ENCODE results near the gene RBBP8NL.

The RBBP8NL gene

GRCh38 chr20:62470001-62470400, 42.7 kb upstream of the RBBP8NL start:
- H3K36me3 ChIP-seq (ENCODE audit: control insufficient read depth, insufficient read depth, low read length) = no peaks in the 10 kb centered on the region
- no peaks in the 10 kb centered on the region for H3K9me3 ChIP-seq (ENCODE audit: control insufficient read depth, low read length)
- H3K4me1 ChIP-seq (ENCODE audit: control insufficient read depth, insufficient read depth, low read length) = peaks cover 4% of the 10 kb centered on the region
- H3K27me3 ChIP-seq (ENCODE audit: control insufficient read depth, insufficient read depth, low read length) = peaks cover 32% of the 10 kb centered on the region
- no peak overlapping the region for H3K4me3 ChIP-seq (ENCODE audit: low read length)
- H3K9ac ChIP-seq (ENCODE audit: low read length) = no peak overlapping the region

- Histone ChIP-seq H3K4me3 (ENCODE audit: low read length) (no peak overlapping the region), H3K9me3 (ENCODE audit: control insufficient read depth, low read length) (no peaks in the 10 kb centered on the region), H3K27me3 (ENCODE audit: control insufficient read depth, insufficient read depth, low read length) (peaks cover 26% of the 10 kb centered on the region), H3K4me1 (ENCODE audit: control insufficient read depth, insufficient read depth, low read length) (peaks cover 4% of the 10 kb centered on the region), H3K36me3 (ENCODE audit: control insufficient read depth, insufficient read depth, low read length) (no peaks in the 10 kb centered on the region), H3K9ac (ENCODE audit: low read length) (no peak overlapping the region)
Measured at GRCh38 chr20:62469352-62469751, 42.0 kb upstream of the RBBP8NL start.

- no peak overlapping the region for H3K4me3 ChIP-seq (ENCODE audit: low read length)
- H3K9ac ChIP-seq (ENCODE audit: low read length) = no peak overlapping the region
- peaks cover 14% of the 10 kb centered on the region for H3K27me3 ChIP-seq (ENCODE audit: control insufficient read depth, insufficient read depth, low read length)
- no peaks in the 10 kb centered on the region for H3K9me3 ChIP-seq (ENCODE audit: control insufficient read depth, low read length)
- H3K4me1 ChIP-seq (ENCODE audit: control insufficient read depth, insufficient read depth, low read length) = peaks cover 4% of the 10 kb centered on the region
- no peaks in the 10 kb centered on the region for H3K36me3 ChIP-seq (ENCODE audit: control insufficient read depth, insufficient read depth, low read length)
Measured at GRCh38 chr20:62466806-62467537, 39.6 kb upstream of the RBBP8NL start.

GRCh38 chr20:62466072-62466760, 38.9 kb upstream of the RBBP8NL start:
- no peak overlapping the region for H3K4me3 ChIP-seq (ENCODE audit: low read length)
- no peaks in the 10 kb centered on the region for H3K9me3 ChIP-seq (ENCODE audit: control insufficient read depth, low read length)
- no peak overlapping the region for H3K9ac ChIP-seq (ENCODE audit: low read length)
- no peaks in the 10 kb centered on the region for H3K36me3 ChIP-seq (ENCODE audit: control insufficient read depth, insufficient read depth, low read length)
- H3K4me1 ChIP-seq (ENCODE audit: control insufficient read depth, insufficient read depth, low read length) = peaks cover 4% of the 10 kb centered on the region
- peaks cover 14% of the 10 kb centered on the region for H3K27me3 ChIP-seq (ENCODE audit: control insufficient read depth, insufficient read depth, low read length)

GRCh38 chr20:62464990-62465389, 37.7 kb upstream of the RBBP8NL start:
- Histone ChIP-seq H3K9ac (ENCODE audit: low read length) (no peak overlapping the region), H3K4me3 (ENCODE audit: low read length) (no peak overlapping the region), H3K36me3 (ENCODE audit: control insufficient read depth, insufficient read depth, low read length) (no peaks in the 10 kb centered on the region), H3K27me3 (ENCODE audit: control insufficient read depth, insufficient read depth, low read length) (peaks cover 6% of the 10 kb centered on the region), H3K9me3 (ENCODE audit: control insufficient read depth, low read length) (no peaks in the 10 kb centered on the region), H3K4me1 (ENCODE audit: control insufficient read depth, insufficient read depth, low read length) (peaks cover 6% of the 10 kb centered on the region)

GRCh38 chr20:62464425-62464770, 37.1 kb upstream of the RBBP8NL start:
- H3K4me1 ChIP-seq (ENCODE audit: control insufficient read depth, insufficient read depth, low read length) = peaks cover 6% of the 10 kb centered on the region
- H3K27me3 ChIP-seq (ENCODE audit: control insufficient read depth, insufficient read depth, low read length) = peaks cover 3% of the 10 kb centered on the region
- no peaks in the 10 kb centered on the region for H3K36me3 ChIP-seq (ENCODE audit: control insufficient read depth, insufficient read depth, low read length)
- H3K4me3 ChIP-seq (ENCODE audit: low read length) = no peak overlapping the region
- no peaks in the 10 kb centered on the region for H3K9me3 ChIP-seq (ENCODE audit: control insufficient read depth, low read length)
- no peak overlapping the region for H3K9ac ChIP-seq (ENCODE audit: low read length)

- Histone ChIP-seq H3K27me3 (ENCODE audit: control insufficient read depth, insufficient read depth, low read length) (peaks cover 3% of the 10 kb centered on the region), H3K9ac (ENCODE audit: low read length) (no peak overlapping the region), H3K36me3 (ENCODE audit: control insufficient read depth, insufficient read depth, low read length) (no peaks in the 10 kb centered on the region), H3K9me3 (ENCODE audit: control insufficient read depth, low read length) (no peaks in the 10 kb centered on the region), H3K4me1 (ENCODE audit: control insufficient read depth, insufficient read depth, low read length) (peaks cover 6% of the 10 kb centered on the region), H3K4me3 (ENCODE audit: low read length) (no peak overlapping the region)
Measured at GRCh38 chr20:62463651-62464424, 36.5 kb upstream of the RBBP8NL start.

- Histone ChIP-seq H3K4me3 (ENCODE audit: low read length) (no peak overlapping the region), H3K36me3 (ENCODE audit: control insufficient read depth, insufficient read depth, low read length) (no peaks in the 10 kb centered on the region), H3K9me3 (ENCODE audit: control insufficient read depth, low read length) (no peaks in the 10 kb centered on the region), H3K4me1 (ENCODE audit: control insufficient read depth, insufficient read depth, low read length) (peaks cover 6% of the 10 kb centered on the region), H3K27me3 (ENCODE audit: control insufficient read depth, insufficient read depth, low read length) (peaks cover 3% of the 10 kb centered on the region), H3K9ac (ENCODE audit: low read length) (no peak overlapping the region)
Measured at GRCh38 chr20:62462976-62463592, 35.7 kb upstream of the RBBP8NL start.

GRCh38 chr20:62461834-62462233, 34.5 kb upstream of the RBBP8NL start:
- Histone ChIP-seq H3K27me3 (ENCODE audit: control insufficient read depth, insufficient read depth, low read length) (peaks cover 9% of the 10 kb centered on the region), H3K4me1 (ENCODE audit: control insufficient read depth, insufficient read depth, low read length) (peaks cover 6% of the 10 kb centered on the region), H3K9ac (ENCODE audit: low read length) (no peak overlapping the region), H3K4me3 (ENCODE audit: low read length) (no peak overlapping the region), H3K36me3 (ENCODE audit: control insufficient read depth, insufficient read depth, low read length) (no peaks in the 10 kb centered on the region), H3K9me3 (ENCODE audit: control insufficient read depth, low read length) (no peaks in the 10 kb centered on the region)

GRCh38 chr20:62461157-62461556, 33.8 kb upstream of the RBBP8NL start:
- Histone ChIP-seq H3K36me3 (ENCODE audit: control insufficient read depth, insufficient read depth, low read length) (no peaks in the 10 kb centered on the region), H3K4me1 (ENCODE audit: control insufficient read depth, insufficient read depth, low read length) (peaks cover 6% of the 10 kb centered on the region), H3K9ac (ENCODE audit: low read length) (no peak overlapping the region), H3K4me3 (ENCODE audit: low read length) (no peak overlapping the region), H3K27me3 (ENCODE audit: control insufficient read depth, insufficient read depth, low read length) (peaks cover 9% of the 10 kb centered on the region), H3K9me3 (ENCODE audit: control insufficient read depth, low read length) (no peaks in the 10 kb centered on the region)

GRCh38 chr20:62460678-62461077, 33.3 kb upstream of the RBBP8NL start:
- no peak overlapping the region for H3K9ac ChIP-seq (ENCODE audit: low read length)
- H3K4me1 ChIP-seq (ENCODE audit: control insufficient read depth, insufficient read depth, low read length) = peaks cover 6% of the 10 kb centered on the region
- no peaks in the 10 kb centered on the region for H3K36me3 ChIP-seq (ENCODE audit: control insufficient read depth, insufficient read depth, low read length)
- H3K27me3 ChIP-seq (ENCODE audit: control insufficient read depth, insufficient read depth, low read length) = peaks cover 9% of the 10 kb centered on the region
- no peaks in the 10 kb centered on the region for H3K9me3 ChIP-seq (ENCODE audit: control insufficient read depth, low read length)
- no peak overlapping the region for H3K4me3 ChIP-seq (ENCODE audit: low read length)

- Histone ChIP-seq H3K9me3 (ENCODE audit: control insufficient read depth, low read length) (no peaks in the 10 kb centered on the region), H3K27me3 (ENCODE audit: control insufficient read depth, insufficient read depth, low read length) (peaks cover 9% of the 10 kb centered on the region), H3K4me1 (ENCODE audit: control insufficient read depth, insufficient read depth, low read length) (peaks cover 6% of the 10 kb centered on the region)
Measured at GRCh38 chr20:62459488-62459887, 32.1 kb upstream of the RBBP8NL start.

More at GRCh38 chr20:62459488-62459887, 32.1 kb upstream of the RBBP8NL start:
- Histone ChIP-seq H3K9ac (ENCODE audit: low read length) (no peak overlapping the region), H3K36me3 (ENCODE audit: control insufficient read depth, insufficient read depth, low read length) (no peaks in the 10 kb centered on the region), H3K4me3 (ENCODE audit: low read length) (no peak overlapping the region)
